GM21423 (cell line): ENCODE data around the gene GRHL3.

Source experiments
- ATAC-seq: cut with Tn5 transposase; IDR thresholded peaks from one replicate; pipeline ENCODE4 v1.9.1; 2021; ENCODE audit warnings: mild to moderate bottlenecking, moderate library complexity; ENCODE audit not compliant: unreplicated experiment

Gene GRHL3

GRCh38 chr1:24391882-24392603 lies 72.9 kb downstream of the GRHL3 start:
- ATAC-seq, result peak; percentile 72

- no peak for ATAC-seq
Measured at GRCh38 chr1:24392604-24392946, 73.4 kb downstream of the GRHL3 start.

DNA sequence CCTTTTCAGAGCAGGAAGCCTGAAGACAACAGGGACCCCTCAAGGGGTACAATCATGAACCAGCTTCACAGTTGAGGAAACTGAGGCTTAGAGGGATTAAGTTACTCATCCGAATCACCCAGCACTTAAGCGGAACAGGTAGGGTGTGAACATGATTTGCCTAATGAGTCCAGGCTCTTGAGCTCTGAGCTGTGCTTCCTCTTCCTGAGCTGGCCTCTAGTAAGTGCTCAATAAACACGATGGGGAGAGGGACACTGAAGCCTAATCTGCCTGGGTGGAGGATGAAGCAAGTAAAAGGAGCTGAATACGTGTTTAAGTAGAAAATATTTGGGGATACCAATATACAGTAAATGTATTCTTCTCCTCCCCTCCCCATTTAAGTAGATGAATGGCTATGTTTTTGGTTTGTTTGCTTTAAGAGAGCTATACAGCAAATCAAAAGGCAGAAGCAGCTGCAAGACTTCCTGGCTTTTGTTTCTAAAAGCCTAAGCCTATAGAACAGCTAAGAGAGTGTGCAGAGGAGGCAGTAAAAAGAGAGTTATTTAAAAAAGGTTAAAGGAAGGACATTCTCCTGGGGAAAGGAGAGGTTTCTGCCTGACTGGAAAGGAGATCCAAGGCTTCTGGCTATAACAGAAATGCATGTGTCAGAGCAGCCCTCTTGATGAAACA lies 74.0 kb downstream of the GRHL3 start:
- no peak for ATAC-seq

DNA sequence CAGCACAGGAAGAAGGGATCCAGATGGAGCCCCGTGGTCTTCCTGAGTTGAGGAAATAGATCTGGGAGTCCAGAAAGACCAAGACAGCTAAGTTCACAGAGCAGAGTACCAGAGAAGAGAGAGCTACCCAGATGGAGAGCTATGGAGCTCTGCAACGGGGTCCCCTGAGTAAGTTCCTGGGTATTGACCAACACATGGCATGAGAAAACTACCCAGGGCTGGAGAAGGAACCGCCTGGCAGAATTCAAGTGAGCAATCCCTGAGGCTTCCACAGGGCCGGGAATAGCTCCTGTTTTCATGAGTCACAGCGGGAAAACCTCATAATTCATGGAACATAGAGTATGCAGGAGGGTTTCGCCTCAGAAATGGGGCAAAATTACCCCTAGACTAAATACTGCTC lies 74.7 kb downstream of the GRHL3 start:
- no peak for ATAC-seq

GRCh38 chr1:24400065-24400464 lies 80.9 kb downstream of the GRHL3 start:
- ATAC-seq, result no peak

DNA sequence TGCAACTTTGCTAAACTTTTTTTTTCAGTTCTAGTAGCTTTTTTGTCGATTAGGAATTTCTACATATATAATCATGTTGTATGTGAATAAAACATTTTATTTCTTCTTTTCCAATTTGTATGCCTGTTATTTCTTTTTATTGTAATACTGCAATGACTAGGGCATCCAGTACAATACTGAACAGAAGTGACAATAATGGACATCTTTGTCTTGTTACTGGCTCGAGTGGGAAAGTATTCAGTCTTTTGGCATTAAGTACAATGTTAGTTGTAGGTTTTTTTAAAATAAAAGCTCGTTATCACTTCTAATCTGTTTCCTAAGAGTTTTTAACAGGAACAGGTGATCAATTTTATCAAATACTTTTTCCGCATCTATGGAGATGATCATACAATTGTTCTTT lies 84.6 kb downstream of the GRHL3 start:
- no peak for ATAC-seq
